ENCODE data around the gene PCLO. TPM values are rescaled to one million over a fixed set of nuclear protein-coding genes. Genes with fewer than 3 reads are reported as not detected.
"Not testable (repeated sequence)": the region's sequence is repeated elsewhere in the genome, so short reads cannot be mapped to it uniquely, and the experiment has no call there.

The PCLO gene
- total RNA-seq, 1 experiment from 2014 or later, result 3.0 TPM

DNA sequence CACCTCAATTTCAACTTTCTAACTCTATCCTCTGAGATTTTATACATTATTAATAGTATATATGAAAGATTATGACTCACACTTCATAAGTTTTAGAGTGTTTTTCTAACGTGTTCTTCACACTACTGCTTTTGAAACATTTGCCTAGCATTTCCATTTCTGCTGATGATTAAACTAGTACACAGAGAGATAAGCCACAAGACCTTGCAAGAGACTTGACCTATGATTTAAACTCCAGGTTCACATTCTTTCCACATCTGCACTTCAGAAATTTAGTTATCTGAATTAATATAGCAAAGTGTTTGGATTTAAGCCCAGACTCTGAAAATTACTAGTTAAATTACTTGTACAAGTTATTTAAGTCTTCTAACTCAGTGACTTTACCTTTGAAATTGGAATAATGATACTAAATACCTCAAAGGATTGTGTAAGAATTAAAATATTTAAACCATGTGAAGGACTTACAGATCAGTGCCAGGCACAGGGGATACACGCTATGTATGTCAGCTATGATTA, 66.6 kb downstream of the PCLO start (continued):
- TF ChIP-seq ZNF396 (CRISPR knock-in tag; IDR thresholded peaks at IDR 0.05; ENCODE audit: borderline replicate concordance) (no peak), IRF1 (CRISPR knock-in tag; IDR thresholded peaks at IDR 0.05) (no peak)

DNA sequence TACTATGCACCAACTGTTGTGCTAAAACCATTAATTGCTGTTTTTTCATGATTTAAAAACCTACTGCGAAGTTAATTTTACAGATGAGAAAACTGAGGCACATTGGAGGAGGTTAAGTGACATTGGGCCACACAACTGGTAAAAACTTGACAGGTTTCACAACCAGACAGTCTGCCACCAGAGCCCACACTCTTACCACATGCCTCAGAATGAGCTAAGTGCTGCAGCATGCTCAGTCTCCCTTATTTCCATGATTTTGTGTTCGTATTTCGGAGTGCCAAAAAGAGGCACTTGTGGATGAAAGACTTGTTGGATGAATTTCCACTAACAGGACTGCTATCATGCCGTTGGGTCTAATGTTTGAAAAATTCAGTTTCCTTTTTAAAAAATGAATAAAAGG, 77.4 kb downstream of the PCLO start:
- Mint-ChIP-seq H3K27me3 (ENCODE audit: low read depth) (no peaks in the 10 kb centered on the region), H3K9me3 (peaks cover 5% of the 10 kb centered on the region; the same call in 1 of the 2 replicates), H3K4me3 (no peak overlapping the region), H3K36me3 (no peaks in the 10 kb centered on the region), H3K4me1 (no peaks in the 10 kb centered on the region), H3K27ac (no peak overlapping the region)
- ATAC-seq (no peak), DNase-seq (ENCODE audit: low spot score) (no peak)
- ChIA-PET POLR2A (no interaction called here), CTCF (no interaction called here)
- TF ChIP-seq PREB (CRISPR knock-in tag; IDR thresholded peaks at IDR 0.05; ENCODE audit: borderline replicate concordance), result no peak

DNA sequence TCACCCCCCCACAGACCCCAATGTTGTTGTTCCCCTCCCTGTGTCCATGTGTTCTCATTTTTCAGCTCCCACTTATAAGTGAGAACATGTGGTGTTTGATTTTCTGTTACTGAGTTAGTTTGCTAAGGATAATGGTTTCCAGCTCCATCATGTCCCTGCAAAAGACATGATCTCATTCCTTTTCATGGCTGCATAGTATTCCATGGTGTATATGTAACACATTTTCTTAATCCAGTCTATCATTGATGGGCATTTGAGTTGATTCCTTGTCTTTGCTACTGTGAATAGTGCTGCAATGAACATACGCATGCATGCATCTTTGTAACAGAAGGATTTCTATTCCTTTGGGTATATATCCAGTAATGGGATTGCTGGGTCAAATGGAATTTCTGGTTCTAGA, 82.8 kb downstream of the PCLO start:
- POLR2A ChIA-PET, result not testable (repeated sequence)

GRCh38 chr7:83077328-83077727, 85.4 kb downstream of the PCLO start:
- peaks cover 8% of the 10 kb centered on the region; the same call in 1 of the 2 replicates for H3K9me3 Mint-ChIP-seq
- no peak for DNase-seq (ENCODE audit: low spot score)
- no peaks in the 10 kb centered on the region for H3K27me3 Mint-ChIP-seq (ENCODE audit: low read depth)
- no peak overlapping the region; the same call in 1 of the 2 replicates for H3K27ac Mint-ChIP-seq
- ChIA-PET CTCF (no interaction called here), POLR2A (no interaction called here)
- no peaks in the 10 kb centered on the region for H3K36me3 Mint-ChIP-seq
- no peak overlapping the region for H3K4me3 Mint-ChIP-seq
- no peaks in the 10 kb centered on the region for H3K4me1 Mint-ChIP-seq
- ATAC-seq, result no peak
- TF ChIP-seq MYBL2 (CRISPR knock-in tag; IDR thresholded peaks at IDR 0.05) (no peak), HMGXB4 (CRISPR knock-in tag; IDR thresholded peaks at IDR 0.05) (no peak), CBFB (CRISPR knock-in tag; IDR thresholded peaks at IDR 0.05; ENCODE audit: low read depth) (no peak), ZNF219 (CRISPR knock-in tag; IDR thresholded peaks at IDR 0.05; ENCODE audit: borderline replicate concordance) (no peak), ETV6 (CRISPR knock-in tag; IDR thresholded peaks at IDR 0.05) (no peak), RELA (CRISPR knock-in tag; IDR thresholded peaks at IDR 0.05; ENCODE audit: borderline replicate concordance) (no peak), SOX15 (CRISPR knock-in tag; IDR thresholded peaks at IDR 0.05) (no peak), CREM (CRISPR knock-in tag; IDR thresholded peaks at IDR 0.05) (no peak), KAT7 (CRISPR knock-in tag; IDR thresholded peaks at IDR 0.05; ENCODE audit: borderline replicate concordance) (no peak), PREB (CRISPR knock-in tag; IDR thresholded peaks at IDR 0.05; ENCODE audit: borderline replicate concordance) (no peak), ZNF317 (CRISPR knock-in tag; IDR thresholded peaks at IDR 0.05; ENCODE audit: borderline replicate concordance, low read depth) (no peak)
- TF ChIP-seq, protein P1, sequence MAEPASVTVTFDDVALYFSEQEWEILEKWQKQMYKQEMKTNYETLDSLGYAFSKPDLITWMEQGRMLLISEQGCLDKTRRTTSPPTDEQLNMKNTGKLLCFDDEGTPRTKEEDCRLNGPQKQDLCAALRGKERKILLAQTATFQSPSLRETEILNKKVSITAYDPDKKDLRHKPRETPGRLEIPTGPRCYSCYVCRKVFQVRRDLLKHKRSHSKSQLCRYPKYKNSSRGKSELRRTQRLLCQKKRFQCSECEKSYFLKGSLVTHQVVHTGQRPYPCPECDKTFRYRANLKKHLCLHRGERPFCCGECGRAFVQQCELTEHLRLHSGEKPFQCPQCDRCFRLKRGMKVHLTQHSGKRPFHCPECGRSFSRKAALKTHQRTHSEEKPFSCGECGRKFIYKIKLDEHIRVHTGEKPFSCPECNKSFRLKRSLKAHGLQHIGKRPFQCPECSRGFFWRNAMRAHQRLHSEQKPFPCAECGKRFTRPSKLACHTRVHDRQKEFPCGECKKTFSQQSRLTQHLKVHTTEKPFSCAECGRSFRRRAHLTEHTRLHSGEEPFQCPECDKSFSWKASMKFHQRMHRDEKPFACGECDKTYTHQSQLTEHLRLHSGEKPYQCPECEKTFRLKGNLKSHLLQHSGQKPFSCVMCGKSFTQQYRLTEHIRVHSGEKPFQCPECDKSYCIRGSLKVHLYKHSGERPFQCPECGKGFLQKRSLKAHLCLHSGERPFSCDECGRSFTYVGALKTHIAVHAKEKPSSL (CRISPR knock-in tag; conservative IDR thresholded peaks at IDR 0.05), result no peak
- TF ChIP-seq, protein P2, sequence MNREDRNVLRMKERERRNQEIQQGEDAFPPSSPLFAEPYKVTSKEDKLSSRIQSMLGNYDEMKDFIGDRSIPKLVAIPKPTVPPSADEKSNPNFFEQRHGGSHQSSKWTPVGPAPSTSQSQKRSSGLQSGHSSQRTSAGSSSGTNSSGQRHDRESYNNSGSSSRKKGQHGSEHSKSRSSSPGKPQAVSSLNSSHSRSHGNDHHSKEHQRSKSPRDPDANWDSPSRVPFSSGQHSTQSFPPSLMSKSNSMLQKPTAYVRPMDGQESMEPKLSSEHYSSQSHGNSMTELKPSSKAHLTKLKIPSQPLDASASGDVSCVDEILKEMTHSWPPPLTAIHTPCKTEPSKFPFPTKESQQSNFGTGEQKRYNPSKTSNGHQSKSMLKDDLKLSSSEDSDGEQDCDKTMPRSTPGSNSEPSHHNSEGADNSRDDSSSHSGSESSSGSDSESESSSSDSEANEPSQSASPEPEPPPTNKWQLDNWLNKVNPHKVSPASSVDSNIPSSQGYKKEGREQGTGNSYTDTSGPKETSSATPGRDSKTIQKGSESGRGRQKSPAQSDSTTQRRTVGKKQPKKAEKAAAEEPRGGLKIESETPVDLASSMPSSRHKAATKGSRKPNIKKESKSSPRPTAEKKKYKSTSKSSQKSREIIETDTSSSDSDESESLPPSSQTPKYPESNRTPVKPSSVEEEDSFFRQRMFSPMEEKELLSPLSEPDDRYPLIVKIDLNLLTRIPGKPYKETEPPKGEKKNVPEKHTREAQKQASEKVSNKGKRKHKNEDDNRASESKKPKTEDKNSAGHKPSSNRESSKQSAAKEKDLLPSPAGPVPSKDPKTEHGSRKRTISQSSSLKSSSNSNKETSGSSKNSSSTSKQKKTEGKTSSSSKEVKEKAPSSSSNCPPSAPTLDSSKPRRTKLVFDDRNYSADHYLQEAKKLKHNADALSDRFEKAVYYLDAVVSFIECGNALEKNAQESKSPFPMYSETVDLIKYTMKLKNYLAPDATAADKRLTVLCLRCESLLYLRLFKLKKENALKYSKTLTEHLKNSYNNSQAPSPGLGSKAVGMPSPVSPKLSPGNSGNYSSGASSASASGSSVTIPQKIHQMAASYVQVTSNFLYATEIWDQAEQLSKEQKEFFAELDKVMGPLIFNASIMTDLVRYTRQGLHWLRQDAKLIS (CRISPR knock-in tag; IDR thresholded peaks at IDR 0.05; ENCODE audit: borderline replicate concordance), result no peak

More for the DNA sequence above, 82.8 kb downstream of the PCLO start:
- H3K4me3 Mint-ChIP-seq; H3K36me3 Mint-ChIP-seq; H3K27me3 Mint-ChIP-seq (ENCODE audit: low read depth); H3K4me1 Mint-ChIP-seq; ATAC-seq; H3K9me3 Mint-ChIP-seq; DNase-seq (ENCODE audit: low spot score); H3K27ac Mint-ChIP-seq; CTCF ChIA-PET: not testable (repeated sequence)

Data from WTC11 (cell line).